ENCODE results near the gene ADARB2. TPM values are rescaled to one million over a fixed set of nuclear protein-coding genes. Genes with fewer than 3 reads are reported as not detected.

The ADARB2 gene
- total RNA-seq, 1 experiment from 2014 or later: not detected

GRCh38 chr10:1509011-1509530 lies 228.3 kb downstream of the ADARB2 start:
- H3K36me3 Mint-ChIP-seq (ENCODE audit: insufficient read depth, unreplicated experiment): no peaks in the 10 kb centered on the region
- BruUV-seq (replicated peaks): no TSS peak
- DNase-seq: no peak
- H3K27me3 Mint-ChIP-seq (ENCODE audit: unreplicated experiment): no peaks in the 10 kb centered on the region
- TF ChIP-seq, protein P1, sequence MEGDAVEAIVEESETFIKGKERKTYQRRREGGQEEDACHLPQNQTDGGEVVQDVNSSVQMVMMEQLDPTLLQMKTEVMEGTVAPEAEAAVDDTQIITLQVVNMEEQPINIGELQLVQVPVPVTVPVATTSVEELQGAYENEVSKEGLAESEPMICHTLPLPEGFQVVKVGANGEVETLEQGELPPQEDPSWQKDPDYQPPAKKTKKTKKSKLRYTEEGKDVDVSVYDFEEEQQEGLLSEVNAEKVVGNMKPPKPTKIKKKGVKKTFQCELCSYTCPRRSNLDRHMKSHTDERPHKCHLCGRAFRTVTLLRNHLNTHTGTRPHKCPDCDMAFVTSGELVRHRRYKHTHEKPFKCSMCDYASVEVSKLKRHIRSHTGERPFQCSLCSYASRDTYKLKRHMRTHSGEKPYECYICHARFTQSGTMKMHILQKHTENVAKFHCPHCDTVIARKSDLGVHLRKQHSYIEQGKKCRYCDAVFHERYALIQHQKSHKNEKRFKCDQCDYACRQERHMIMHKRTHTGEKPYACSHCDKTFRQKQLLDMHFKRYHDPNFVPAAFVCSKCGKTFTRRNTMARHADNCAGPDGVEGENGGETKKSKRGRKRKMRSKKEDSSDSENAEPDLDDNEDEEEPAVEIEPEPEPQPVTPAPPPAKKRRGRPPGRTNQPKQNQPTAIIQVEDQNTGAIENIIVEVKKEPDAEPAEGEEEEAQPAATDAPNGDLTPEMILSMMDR (IDR thresholded peaks at IDR 0.05; ENCODE audit: unreplicated experiment): no peak
- no peaks in the 10 kb centered on the region for H3K4me1 Mint-ChIP-seq (ENCODE audit: low read depth, unreplicated experiment)
- no peak overlapping the region for H3K4me3 Mint-ChIP-seq (ENCODE audit: low read depth, unreplicated experiment)
- CTCF ChIA-PET: no interaction called here
- H3K27ac Mint-ChIP-seq (ENCODE audit: unreplicated experiment): no peak overlapping the region
- intact Hi-C loops (cut with micrococcal nuclease; ENCODE audit: unreplicated experiment): no loop called here
- H3K9me3 Mint-ChIP-seq (ENCODE audit: low read depth, unreplicated experiment): peaks cover 10% of the 10 kb centered on the region

DNA sequence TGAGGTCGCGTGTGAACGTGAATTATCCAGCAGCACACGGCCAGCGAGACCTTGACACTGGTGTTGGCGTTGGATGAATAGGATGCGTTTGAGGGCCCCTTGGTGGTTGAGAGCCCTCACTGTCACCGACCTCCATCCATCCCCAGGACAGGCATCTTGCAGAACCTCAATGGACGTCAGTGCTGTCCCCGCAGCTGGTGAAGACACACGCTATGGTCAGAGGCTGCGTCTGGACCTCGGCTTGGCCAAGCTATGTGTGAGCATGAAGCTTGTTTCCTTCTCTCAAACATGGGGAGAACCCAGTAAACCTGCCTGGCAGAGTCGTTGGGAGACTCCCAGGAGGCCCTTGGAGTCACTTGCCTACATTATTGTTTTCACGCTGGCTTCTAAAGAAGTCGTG lies 229.2 kb downstream of the ADARB2 start:
- H3K9me3 Mint-ChIP-seq (ENCODE audit: low read depth, unreplicated experiment): peaks cover 10% of the 10 kb centered on the region
- BruUV-seq (replicated peaks): no TSS peak
- no peak overlapping the region for H3K27ac Mint-ChIP-seq (ENCODE audit: unreplicated experiment)
- H3K36me3 Mint-ChIP-seq (ENCODE audit: insufficient read depth, unreplicated experiment): no peaks in the 10 kb centered on the region
- TF ChIP-seq, protein P1 (IDR thresholded peaks at IDR 0.05; ENCODE audit: unreplicated experiment): no peak
- H3K27me3 Mint-ChIP-seq (ENCODE audit: unreplicated experiment): no peaks in the 10 kb centered on the region
- H3K4me1 Mint-ChIP-seq (ENCODE audit: low read depth, unreplicated experiment): no peaks in the 10 kb centered on the region
- H3K4me3 Mint-ChIP-seq (ENCODE audit: low read depth, unreplicated experiment): no peak overlapping the region
- CTCF ChIA-PET: no interaction called here
- intact Hi-C loops (cut with micrococcal nuclease; ENCODE audit: unreplicated experiment): no loop called here
- DNase-seq: no peak

GRCh38 chr10:1507436-1507835 lies 229.9 kb downstream of the ADARB2 start:
- H3K27ac Mint-ChIP-seq (ENCODE audit: unreplicated experiment): no peak overlapping the region
- BruUV-seq (replicated peaks): no TSS peak
- no peaks in the 10 kb centered on the region for H3K4me1 Mint-ChIP-seq (ENCODE audit: low read depth, unreplicated experiment)
- peaks cover 10% of the 10 kb centered on the region for H3K9me3 Mint-ChIP-seq (ENCODE audit: low read depth, unreplicated experiment)
- TF ChIP-seq, protein P1 (IDR thresholded peaks at IDR 0.05; ENCODE audit: unreplicated experiment): no peak
- intact Hi-C loops (cut with micrococcal nuclease; ENCODE audit: unreplicated experiment): no loop called here
- H3K27me3 Mint-ChIP-seq (ENCODE audit: unreplicated experiment): no peaks in the 10 kb centered on the region
- CTCF ChIA-PET: no interaction called here
- H3K36me3 Mint-ChIP-seq (ENCODE audit: insufficient read depth, unreplicated experiment): no peaks in the 10 kb centered on the region
- DNase-seq: no peak
- no peak overlapping the region for H3K4me3 Mint-ChIP-seq (ENCODE audit: low read depth, unreplicated experiment)

GRCh38 chr10:1504940-1505339 lies 232.4 kb downstream of the ADARB2 start:
- no peak overlapping the region for H3K4me3 Mint-ChIP-seq (ENCODE audit: low read depth, unreplicated experiment)
- no peak for DNase-seq
- TF ChIP-seq, protein P1 (IDR thresholded peaks at IDR 0.05; ENCODE audit: unreplicated experiment): no peak
- H3K27me3 Mint-ChIP-seq (ENCODE audit: unreplicated experiment): no peaks in the 10 kb centered on the region
- BruUV-seq (replicated peaks): no TSS peak
- no peak overlapping the region for H3K27ac Mint-ChIP-seq (ENCODE audit: unreplicated experiment)
- no peaks in the 10 kb centered on the region for H3K4me1 Mint-ChIP-seq (ENCODE audit: low read depth, unreplicated experiment)
- CTCF ChIA-PET: interaction anchor here (0.7 kb wide), 1 partner anchor 693 kb away, joined by 3 read pairs; no protein-coding TSS in a partner anchor
- intact Hi-C loops (cut with micrococcal nuclease; ENCODE audit: unreplicated experiment): no loop called here
- peaks cover 8% of the 10 kb centered on the region for H3K9me3 Mint-ChIP-seq (ENCODE audit: low read depth, unreplicated experiment)
- H3K36me3 Mint-ChIP-seq (ENCODE audit: insufficient read depth, unreplicated experiment): no peaks in the 10 kb centered on the region

Measured in Calu3 (cell line).